ENCODE results near the gene RMDN3. TPM values are rescaled to one million over a fixed set of nuclear protein-coding genes. Genes with fewer than 3 reads are reported as not detected.

RMDN3 gene
- total RNA-seq, 2 experiments from 2014 or later, result 17.8 to 19.2 TPM

- no peaks in the 10 kb centered on the region for H3K27me3 Mint-ChIP-seq (ENCODE audit: low read depth)
- no peak for DNase-seq
- CTCF ChIA-PET, result no interaction called here
- intact Hi-C loops (cut with micrococcal nuclease), result no loop called here
- peaks cover 51% of the 10 kb centered on the region for H3K36me3 Mint-ChIP-seq (ENCODE audit: low read depth)
- H3K27ac Mint-ChIP-seq, result no peak overlapping the region
- no peaks in the 10 kb centered on the region for H3K4me1 Mint-ChIP-seq (ENCODE audit: low read depth)
- H3K4me3 Mint-ChIP-seq, result no peak overlapping the region
- H3K9me3 Mint-ChIP-seq, result no peaks in the 10 kb centered on the region
Observed at GRCh38 chr15:40714144-40714543, 40.9 kb downstream of the RMDN3 start.

- no peaks in the 10 kb centered on the region for H3K4me1 Mint-ChIP-seq (ENCODE audit: low read depth)
- intact Hi-C loops (cut with micrococcal nuclease), result no loop called here
- DNase-seq, result no peak
- no peaks in the 10 kb centered on the region for H3K9me3 Mint-ChIP-seq
- CTCF ChIA-PET, result no interaction called here
- peaks cover 61% of the 10 kb centered on the region for H3K36me3 Mint-ChIP-seq (ENCODE audit: low read depth)
- H3K4me3 Mint-ChIP-seq, result no peak overlapping the region
- no peak overlapping the region for H3K27ac Mint-ChIP-seq
- no peaks in the 10 kb centered on the region for H3K27me3 Mint-ChIP-seq (ENCODE audit: low read depth)
Observed at GRCh38 chr15:40706121-40706520, 48.9 kb downstream of the RMDN3 start.

GRCh38 chr15:40702077-40702476 is 53.0 kb downstream of the RMDN3 start:
- intact Hi-C loops (cut with micrococcal nuclease), result no loop called here
- Mint-ChIP-seq H3K27ac (no peak overlapping the region), H3K4me1 (ENCODE audit: low read depth) (peaks cover 5% of the 10 kb centered on the region), H3K27me3 (ENCODE audit: low read depth) (no peaks in the 10 kb centered on the region), H3K36me3 (ENCODE audit: low read depth) (peaks cover 65% of the 10 kb centered on the region), H3K9me3 (no peaks in the 10 kb centered on the region), H3K4me3 (no peak overlapping the region)
- DNase-seq, result no peak
- CTCF ChIA-PET, result no interaction called here

GRCh38 chr15:40697916-40698315 is 57.1 kb downstream of the RMDN3 start:
- Mint-ChIP-seq H3K4me1 (ENCODE audit: low read depth) (peaks cover 25% of the 10 kb centered on the region), H3K4me3 (no peak overlapping the region), H3K27ac (no peak overlapping the region), H3K9me3 (no peaks in the 10 kb centered on the region), H3K36me3 (ENCODE audit: low read depth) (peaks cover 49% of the 10 kb centered on the region), H3K27me3 (ENCODE audit: low read depth) (no peaks in the 10 kb centered on the region)
- no peak for DNase-seq
- CTCF ChIA-PET, result interaction anchor here (0.6 kb wide), 1 partner anchor 14 kb away, joined by 3 read pairs; no protein-coding TSS in a partner anchor
- intact Hi-C loops (cut with micrococcal nuclease), result loop anchor here (5.0 kb wide), 2 partner anchors 89 to 634 kb away; partner anchors contain the start of genes NUSAP1 and OIP5

GRCh38 chr15:40696228-40696627 is 58.8 kb downstream of the RMDN3 start:
- CTCF ChIA-PET, result interaction anchor here (0.6 to 1.2 kb wide), 2 partner anchors 16 to 96 kb away, joined by 3 read pairs; no protein-coding TSS in a partner anchor
- Mint-ChIP-seq H3K4me3 (peak overlapping the region; percentile 99), H3K4me1 (ENCODE audit: low read depth) (peaks cover 25% of the 10 kb centered on the region), H3K9me3 (no peaks in the 10 kb centered on the region), H3K27ac (no peak overlapping the region), H3K27me3 (ENCODE audit: low read depth) (no peaks in the 10 kb centered on the region), H3K36me3 (ENCODE audit: low read depth) (peaks cover 44% of the 10 kb centered on the region)
- DNase-seq, result no peak
- intact Hi-C loops (cut with micrococcal nuclease), result loop anchor here (5.0 kb wide), 2 partner anchors 91 to 636 kb away; partner anchors contain the start of genes NUSAP1 and OIP5

GRCh38 chr15:40695469-40695890 is 59.6 kb downstream of the RMDN3 start:
- peaks cover 25% of the 10 kb centered on the region for H3K4me1 Mint-ChIP-seq (ENCODE audit: low read depth)
- peak; percentile 28 for DNase-seq
- no peaks in the 10 kb centered on the region for H3K27me3 Mint-ChIP-seq (ENCODE audit: low read depth)
- CTCF ChIA-PET, result interaction anchor here (1.0 to 3.4 kb wide), 7 partner anchors 13 to 199 kb away, joined by 3 to 15 read pairs (median 5); partner anchors contain the start of gene VPS18
- peaks cover 37% of the 10 kb centered on the region for H3K36me3 Mint-ChIP-seq (ENCODE audit: low read depth)
- H3K27ac Mint-ChIP-seq, result peak overlapping the region; percentile 99
- no peaks in the 10 kb centered on the region for H3K9me3 Mint-ChIP-seq
- intact Hi-C loops (cut with micrococcal nuclease), result loop anchor here (1.0 to 5.0 kb wide), 11 partner anchors 16 to 637 kb away; partner anchors contain the start of genes DNAJC17, GCHFR, INO80 and KNL1
- H3K4me3 Mint-ChIP-seq, result peak overlapping the region; percentile 99

- peak; percentile 96 for DNase-seq
- H3K4me1 Mint-ChIP-seq (ENCODE audit: low read depth), result peaks cover 25% of the 10 kb centered on the region
- H3K9me3 Mint-ChIP-seq, result no peaks in the 10 kb centered on the region
- H3K27ac Mint-ChIP-seq, result peak within 1 kb of the TSS; percentile 99
- H3K4me3 Mint-ChIP-seq, result peak within 1 kb of the TSS; percentile 99
- peaks cover 32% of the 10 kb centered on the region for H3K36me3 Mint-ChIP-seq (ENCODE audit: low read depth)
- intact Hi-C loops (cut with micrococcal nuclease), result loop anchor here (1.0 to 5.0 kb wide), 15 partner anchors 16 to 637 kb away; partner anchors contain the start of genes C15orf62, CCDC32, CHP1 and DNAJC17
- no peaks in the 10 kb centered on the region for H3K27me3 Mint-ChIP-seq (ENCODE audit: low read depth)
- CTCF ChIA-PET, result interaction anchor here (1.0 to 3.4 kb wide), 8 partner anchors 14 to 200 kb away, joined by 3 to 15 read pairs (median 4); partner anchors contain the start of gene VPS18
Observed at GRCh38 chr15:40694688-40695468, 60.2 kb downstream of the RMDN3 start, which contains the start of gene RAD51. TSS of gene RAD51 (plus strand) at chr15:40695174. CDS start at chr15:40698759, 3,585 bp downstream.

- peak overlapping the region; percentile 99 for H3K4me3 Mint-ChIP-seq
- H3K27ac Mint-ChIP-seq, result peak overlapping the region; percentile 99
- CTCF ChIA-PET, result interaction anchor here (0.6 to 3.4 kb wide), 11 partner anchors 15 to 449 kb away, joined by 3 to 15 read pairs (median 4); partner anchors contain the start of gene VPS18
- H3K9me3 Mint-ChIP-seq, result no peaks in the 10 kb centered on the region
- intact Hi-C loops (cut with micrococcal nuclease), result loop anchor here (1.0 to 2.0 kb wide), 6 partner anchors 51 to 537 kb away; partner anchors contain the start of genes C15orf62, CCDC32, CHP1 and GCHFR
- DNase-seq, result peak; percentile 24
- H3K4me1 Mint-ChIP-seq (ENCODE audit: low read depth), result peaks cover 25% of the 10 kb centered on the region
- H3K36me3 Mint-ChIP-seq (ENCODE audit: low read depth), result peaks cover 25% of the 10 kb centered on the region
- no peaks in the 10 kb centered on the region for H3K27me3 Mint-ChIP-seq (ENCODE audit: low read depth)
Observed at GRCh38 chr15:40693904-40694687, 61.0 kb downstream of the RMDN3 start.

- intact Hi-C loops (cut with micrococcal nuclease), result no loop called here
- no peak overlapping the region for H3K4me3 Mint-ChIP-seq
- no peaks in the 10 kb centered on the region for H3K27me3 Mint-ChIP-seq (ENCODE audit: low read depth)
- peaks cover 19% of the 10 kb centered on the region for H3K4me1 Mint-ChIP-seq (ENCODE audit: low read depth)
- peaks cover 14% of the 10 kb centered on the region for H3K36me3 Mint-ChIP-seq (ENCODE audit: low read depth)
- no peaks in the 10 kb centered on the region for H3K9me3 Mint-ChIP-seq
- H3K27ac Mint-ChIP-seq, result peak overlapping the region; percentile 3
- CTCF ChIA-PET, result interaction anchor here (1.0 kb wide), 1 partner anchor 12 kb away, joined by 4 read pairs; no protein-coding TSS in a partner anchor
- DNase-seq, result no peak
Observed at GRCh38 chr15:40691737-40692136, 63.3 kb downstream of the RMDN3 start.

GRCh38 chr15:40688932-40689799 is 65.9 kb downstream of the RMDN3 start:
- DNase-seq, result no peak
- no peak overlapping the region for H3K27ac Mint-ChIP-seq

More at GRCh38 chr15:40688932-40689799, 65.9 kb downstream of the RMDN3 start:
- H3K27me3 Mint-ChIP-seq (ENCODE audit: low read depth), result no peaks in the 10 kb centered on the region
- H3K9me3 Mint-ChIP-seq, result no peaks in the 10 kb centered on the region
- CTCF ChIA-PET, result no interaction called here
- peaks cover 4% of the 10 kb centered on the region for H3K36me3 Mint-ChIP-seq (ENCODE audit: low read depth)
- H3K4me3 Mint-ChIP-seq, result no peak overlapping the region
- intact Hi-C loops (cut with micrococcal nuclease), result no loop called here
- H3K4me1 Mint-ChIP-seq (ENCODE audit: low read depth), result peaks cover 8% of the 10 kb centered on the region

All from activated naive CD4-positive, alpha-beta T cell treated with anti-CD3 and anti-CD28 coated beads for 36 hours (primary cell).